HepG2 (cell line): Measurements from ENCODE around the gene MYH9. TPM values are rescaled to one million over a fixed set of nuclear protein-coding genes. Genes with fewer than 3 reads are reported as not detected.

Experiments
- ATRX ChIP-seq: sonication (generic); formaldehyde crosslinking; IDR thresholded peaks from 2 replicates; pipeline ENCODE4 v1.4.0; 2020; ENCODE audit warnings: missing genetic modification reagents, borderline replicate concordance
- BATF2 ChIP-seq: sonication (generic); formaldehyde crosslinking; IDR thresholded peaks from 2 replicates; pipeline ENCODE4 v1.8.0; 2022; ENCODE audit warnings: mild to moderate bottlenecking, missing genetic modification reagents, moderate library complexity
- CC2D1A ChIP-seq: sonication (generic); formaldehyde crosslinking; IDR thresholded peaks from 2 replicates; pipeline ENCODE4 v1.8.1; 2023; ENCODE audit warnings: mild to moderate bottlenecking, missing genetic modification reagents
- FOSL2 ChIP-seq: sonication (generic); formaldehyde crosslinking; IDR thresholded peaks from 2 replicates; pipeline ENCODE4 v1.4.0; 2020; ENCODE audit warnings: missing genetic modification reagents
- GATAD1 ChIP-seq: IDR thresholded peaks from 2 replicates; pipeline ENCODE4 v1.6.1; 2016; ENCODE audit warnings: missing genetic modification reagents, missing compliant biosample characterization
- HMGXB4 ChIP-seq, 2 experiments: sonication (generic) in 1 of 2; formaldehyde crosslinking in 1 of 2; IDR thresholded peaks; 2 replicates each; pipeline versions ENCODE4 v1.4.0 to v1.6.1; 2018 to 2020; ENCODE audit warnings: missing genetic modification reagents in 2 of 2, borderline replicate concordance in 1 of 2, low read depth in 1 of 2, mild to moderate bottlenecking in 1 of 2, missing biosample characterization in 1 of 2
- LRRFIP1 ChIP-seq: sonication (generic); formaldehyde crosslinking; conservative IDR thresholded peaks from 2 replicates; pipeline ENCODE4 v1.4.0; 2020; ENCODE audit warnings: missing genetic modification reagents
- PBX3 ChIP-seq: sonication (generic); formaldehyde crosslinking; IDR thresholded peaks from 2 replicates; pipeline ENCODE4 v1.8.1; 2023; ENCODE audit warnings: missing genetic modification reagents, inconsistent platforms, borderline replicate concordance
- POGK ChIP-seq: sonication (generic); formaldehyde crosslinking; conservative IDR thresholded peaks from 2 replicates; pipeline ENCODE4 v1.8.0; 2022; ENCODE audit warnings: mild to moderate bottlenecking, moderate library complexity, missing genetic modification reagents
- RBFOX2 ChIP-seq: fragments of 200-400 bp; formaldehyde crosslinking; IDR thresholded peaks from 2 replicates; pipeline ENCODE4 v1.6.1; 2017; ENCODE audit warnings: low read depth, mild to moderate bottlenecking, low read length
- REXO4 ChIP-seq: sonication (generic); formaldehyde crosslinking; IDR thresholded peaks from 2 replicates; pipeline ENCODE4 v1.8.0; 2022; ENCODE audit warnings: missing genetic modification reagents, mild to moderate bottlenecking, borderline replicate concordance
- RXRB ChIP-seq: IDR thresholded peaks from 2 replicates; pipeline ENCODE4 v1.6.1; 2016; ENCODE audit warnings: borderline replicate concordance, missing genetic modification reagents, missing compliant biosample characterization
- SALL1 ChIP-seq: sonication (generic); formaldehyde crosslinking; IDR thresholded peaks from 2 replicates; pipeline ENCODE4 v1.8.0; 2022; ENCODE audit warnings: mild to moderate bottlenecking, missing genetic modification reagents
- SMYD3 ChIP-seq: sonication (generic); formaldehyde crosslinking; IDR thresholded peaks from 2 replicates; pipeline ENCODE4 v1.8.1; 2023; ENCODE audit warnings: mild to moderate bottlenecking, missing genetic modification reagents
- SP1 ChIP-seq, 2 experiments: fragments of 450-650 bp in 1 of 2; sonication (generic) in 1 of 2; formaldehyde crosslinking in 1 of 2; IDR thresholded peaks; 2 replicates each; pipeline versions ENCODE4 v1.4.0 to v1.6.1; 2016 to 2020; ENCODE audit warnings: missing genetic modification reagents in 1 of 2
- TCF7 ChIP-seq: sonication (generic); IDR thresholded peaks from 2 replicates; pipeline ENCODE4 v1.6.1; 2016; ENCODE audit warnings: antibody characterized with exemption, low read depth
- THAP8 ChIP-seq: sonication (generic); formaldehyde crosslinking; IDR thresholded peaks from 2 replicates; pipeline ENCODE4 v1.5.1; 2020; ENCODE audit warnings: missing genetic modification reagents, mild to moderate bottlenecking, borderline replicate concordance
- XRCC5 ChIP-seq: fragments of 200-400 bp; formaldehyde crosslinking; optimal IDR thresholded peaks from 2 replicates; pipeline ENCODE3; 2017; ENCODE audit warnings: mild to moderate bottlenecking, low read length
- ZNF207 ChIP-seq: fragments of 450-650 bp; IDR thresholded peaks from 2 replicates; pipeline ENCODE4 v1.6.1; 2016; ENCODE audit warnings: antibody characterized with exemption, borderline replicate concordance
- ZNF552 ChIP-seq: sonication (generic); formaldehyde crosslinking; IDR thresholded peaks from 2 replicates; pipeline ENCODE4 v1.9.0; 2022; ENCODE audit warnings: missing genetic modification reagents, mild to moderate bottlenecking, borderline replicate concordance
- ZNF562 ChIP-seq: sonication (generic); formaldehyde crosslinking; IDR thresholded peaks from 2 replicates; pipeline ENCODE4 v1.8.0; 2022; ENCODE audit warnings: missing genetic modification reagents, borderline replicate concordance
- ZNF772 ChIP-seq: sonication (generic); formaldehyde crosslinking; IDR thresholded peaks from 2 replicates; pipeline ENCODE4 v1.5.0; 2020; ENCODE audit warnings: mild to moderate bottlenecking, missing genetic modification reagents
- polyA plus RNA-seq, 8 experiments: library from polyadenylated mRNA; depleted of rRNA in 3 of 8; stranded (reverse) in 7 of 8; unstranded in 1 of 8; fragments of >200 nt; fragmentation: Illumina TruSeq in 4 of 8; extraction: Trizol in 4 of 8; gene quantifications; 2 replicates each; pipeline versions ENCODE4 v1.2.1 to v1.2.3, GENCODE V29; 2011 to 2016; ENCODE audit warnings: low read depth in 4 of 8, missing spikeins in 1 of 8, mixed read lengths in 1 of 8; ENCODE audit not compliant: insufficient read depth in 1 of 8
- total RNA-seq, 5 experiments: library from RNA; depleted of rRNA; stranded (reverse); fragments of >200 nt; fragmentation: Illumina TruSeq; extraction: Trizol; gene quantifications; 2 replicates each; pipeline ENCODE4 v1.2.3, GENCODE V29; 2016; ENCODE audit warnings: low read depth in 1 of 5

Gene MYH9
- total and polyA plus RNA-seq, 2 of the 13 experiments (the other 11 are each of a cell fraction or from before 2014, with no cell fraction given) = 50.7 to 98.5 TPM

GRCh38 chr22:36430863-36431262 lies 43.1 kb upstream of the MYH9 start (continued):
- no peak for TF ChIP-seq POGK
- TF ChIP-seq GATAD1 (CRISPR knock-in tag) = 0 out of 2 replicates have a peak, but pooled peaks have one; percentile 37
- no peak for TF ChIP-seq ATRX
- TF ChIP-seq REXO4 = no peak
- no peak for TF ChIP-seq SMYD3 (CRISPR knock-in tag)
- TF ChIP-seq THAP8 (CRISPR knock-in tag) = no peak
- peak; percentile 52 for TF ChIP-seq XRCC5
- TF ChIP-seq HMGXB4 (CRISPR knock-in tag; IDR thresholded peaks at IDR 0.05; ENCODE audit: borderline replicate concordance in 1 of 2, low read depth in 1 of 2) = 0 out of 4 replicates have a peak, but pooled peaks of 1 of the 2 experiments have one; percentile 21
- TF ChIP-seq BATF2 (CRISPR knock-in tag) = no peak
- no peak for TF ChIP-seq LRRFIP1 (CRISPR knock-in tag)
- TF ChIP-seq RBFOX2 = no peak
- TF ChIP-seq PBX3 (CRISPR knock-in tag) = no peak
- TF ChIP-seq ZNF552 (CRISPR knock-in tag) = no peak
- TF ChIP-seq ZNF207 = no peak
- TF ChIP-seq FOSL2 (CRISPR knock-in tag) = peak; percentile 95
- TF ChIP-seq SALL1 (CRISPR knock-in tag) = peak; percentile 13; the same call in 1 of the 2 replicates
- no peak for TF ChIP-seq ZNF772
- no peak for TF ChIP-seq TCF7
- TF ChIP-seq ZNF562 (CRISPR knock-in tag) = no peak
- TF ChIP-seq RXRB (CRISPR knock-in tag) = peak; percentile 71; the same call in 1 of the 2 replicates
- TF ChIP-seq SP1 (IDR thresholded peaks at IDR 0.05) = no peak
- TF ChIP-seq SP1 (CRISPR knock-in tag; IDR thresholded peaks at IDR 0.05) = no peak
- TF ChIP-seq CC2D1A = no peak
